Keratinocyte (primary cell): ENCODE measurements around the gene HORMAD2. TPM values are rescaled to one million over a fixed set of nuclear protein-coding genes. Genes with fewer than 3 reads are reported as not detected.

Experiments
- DNase-seq: peaks from one replicate; pipeline ENCODE4 v3.0.0-alpha.2; 2011; ENCODE audit warnings: low read depth, missing footprints, low spot score
- FAIRE-seq: peaks from 2 replicates; lab custom pipeline; 2011; peaks lifted over from hg19 to GRCh38; lab: Jason Lieb, UNC
- H2AFZ ChIP-seq: 2 replicates; pipeline ENCODE4 v1.6.0; 2012; ENCODE audit warnings: low read length, control low read depth, inconsistent platforms; ENCODE audit not compliant: control insufficient read depth
- H3K27ac ChIP-seq: 2 replicates; pipeline ENCODE4 v1.5.1; 2011; ENCODE audit warnings: low read length; ENCODE audit not compliant: control insufficient read depth, insufficient read depth
- H3K27me3 ChIP-seq: 3 replicates; pipeline ENCODE4 v1.6.0; 2011; ENCODE audit warnings: low read length; ENCODE audit not compliant: control insufficient read depth, insufficient read depth; ENCODE audit errors: extremely low read depth
- H3K36me3 ChIP-seq, 2 experiments: 2 replicates in 1 of 2; 3 replicates in 1 of 2; pipeline ENCODE4 v1.5.1; 2011; ENCODE audit warnings: low read length in 2 of 2, mild to moderate bottlenecking in 1 of 2; ENCODE audit not compliant: control insufficient read depth in 2 of 2, insufficient read depth in 2 of 2; ENCODE audit errors: extremely low read depth in 1 of 2
- H3K4me1 ChIP-seq: 3 replicates; pipeline ENCODE4 v1.5.1; 2011; ENCODE audit warnings: low read length; ENCODE audit not compliant: control insufficient read depth, insufficient read depth; ENCODE audit errors: extremely low read depth
- H3K4me2 ChIP-seq: 3 replicates; pipeline ENCODE4 v1.6.0; 2011; ENCODE audit warnings: low read depth, low read length; ENCODE audit not compliant: control insufficient read depth, insufficient read depth; ENCODE audit errors: extremely low read depth
- H3K4me3 ChIP-seq, 3 experiments: fragments of 200-600 bp in 1 of 3; sonication (generic) in 1 of 3; 2 replicates in 2 of 3; 3 replicates in 1 of 3; pipeline ENCODE4 v1.5.1; 2011 to 2016; ENCODE audit warnings: low read length in 3 of 3, mild to moderate bottlenecking in 3 of 3, control low read depth in 2 of 3, inconsistent platforms in 1 of 3, low read depth in 1 of 3, mixed read lengths in 1 of 3, mixed run types in 1 of 3, moderate library complexity in 1 of 3; ENCODE audit not compliant: control insufficient read depth in 2 of 3, insufficient read depth in 2 of 3; ENCODE audit errors: extremely low read depth in 1 of 3
- H3K79me2 ChIP-seq: 2 replicates; pipeline ENCODE4 v1.6.0; 2012; ENCODE audit warnings: low read length; ENCODE audit not compliant: control insufficient read depth, insufficient read depth
- H3K9ac ChIP-seq: 3 replicates; pipeline ENCODE4 v1.6.0; 2011; ENCODE audit warnings: low read length; ENCODE audit not compliant: control insufficient read depth, insufficient read depth; ENCODE audit errors: extremely low read depth
- H3K9me1 ChIP-seq: 3 replicates; pipeline ENCODE4 v1.6.0; 2011; ENCODE audit warnings: low read length; ENCODE audit not compliant: control insufficient read depth, insufficient read depth; ENCODE audit errors: extremely low read depth
- H3K9me3 ChIP-seq: 2 replicates; pipeline ENCODE4 v1.5.1; 2012; ENCODE audit warnings: low read depth, low read length; ENCODE audit not compliant: control insufficient read depth
- H4K20me1 ChIP-seq: 3 replicates; pipeline ENCODE4 v1.6.0; 2011; ENCODE audit warnings: low read length; ENCODE audit not compliant: control insufficient read depth, insufficient read depth; ENCODE audit errors: extremely low read depth
- EZH2 ChIP-seq: IDR thresholded peaks from one replicate; pipeline ENCODE4 v1.6.1; 2012; ENCODE audit warnings: inconsistent platforms, mild to moderate bottlenecking, low read length, moderate library complexity
- dilution Hi-C: fragments of 300-500 bp; cut with MboI; formaldehyde crosslinking; loops from one replicate; pipeline ENCODE4 v1.7.0; 2020; ENCODE audit warnings: low sequenced_read_pairs; ENCODE audit not compliant: extremely low pct_ligation_motif_present
- polyA plus RNA-seq, 5 experiments: library from polyadenylated mRNA; depleted of rRNA in 3 of 5; stranded (reverse) in 3 of 5; stranded (forward) in 1 of 5; unstranded in 1 of 5; fragments of >200 nt; gene quantifications; 1 replicate in 1 of 5; 2 replicates in 3 of 5; 3 replicates in 1 of 5; pipeline versions ENCODE4 v1.2.1 to v1.2.3, GENCODE V29; 2011 to 2012; ENCODE audit warnings: missing spikeins in 2 of 5, low read depth in 1 of 5, low replicate concordance in 1 of 5
- TF ChIP-seq, protein P1 (sequence below), 3 experiments: IDR thresholded peaks in 1 of 3; conservative IDR thresholded peaks in 1 of 3; optimal IDR thresholded peaks in 1 of 3; 2 replicates in 2 of 3; 3 replicates in 1 of 3; pipeline versions ENCODE3 to v1.5.1; 2011; ENCODE audit warnings: low read length in 3 of 3, mild to moderate bottlenecking in 3 of 3, moderate library complexity in 2 of 3, control low read depth in 1 of 3, inconsistent platforms in 1 of 3; ENCODE audit not compliant: insufficient read depth in 2 of 3; ENCODE audit errors: extremely low read depth in 1 of 3

HORMAD2 gene
- polyA plus RNA-seq, 1 donor (not counting 4 experiments of a cell fraction or from before 2014, with no cell fraction given): not detected

DNA sequence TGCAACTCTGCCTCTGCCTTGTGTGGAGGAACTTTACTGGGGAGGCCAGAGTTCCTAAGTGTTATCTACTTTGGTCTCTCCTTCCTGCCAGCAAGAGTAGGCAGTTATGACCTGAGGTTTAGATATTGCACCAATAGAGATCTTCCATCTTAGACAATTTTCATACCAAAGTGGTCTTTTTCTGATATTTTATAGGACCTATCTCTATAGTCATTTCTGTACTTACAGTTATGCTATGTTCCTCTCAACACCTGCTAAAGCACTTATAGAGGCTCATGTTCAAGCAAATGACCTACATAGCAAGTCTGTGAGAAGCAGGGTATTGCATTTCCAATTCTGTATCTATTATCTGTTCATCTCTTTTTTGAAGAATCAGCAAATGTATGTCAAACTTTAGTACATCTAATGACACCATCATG, 80.8 kb downstream of the HORMAD2 start:
- Histone ChIP-seq H3K9me3 (no peaks in the 10 kb centered on the region), H3K4me1 (no peaks in the 10 kb centered on the region), H3K4me2 (no peak overlapping the region), H4K20me1 (no peaks in the 10 kb centered on the region), H3K36me3 (no peaks in the 10 kb centered on the region), H3K27me3 (no peaks in the 10 kb centered on the region), H2AFZ (no peak overlapping the region), H3K4me3 (no peak overlapping the region), H3K9me1 (no peaks in the 10 kb centered on the region), H3K9ac (no peak overlapping the region), H3K27ac (no peak overlapping the region), H3K79me2 (no peaks in the 10 kb centered on the region)
- FAIRE-seq (no peak), DNase-seq (no peak)
- TF ChIP-seq, protein P1, sequence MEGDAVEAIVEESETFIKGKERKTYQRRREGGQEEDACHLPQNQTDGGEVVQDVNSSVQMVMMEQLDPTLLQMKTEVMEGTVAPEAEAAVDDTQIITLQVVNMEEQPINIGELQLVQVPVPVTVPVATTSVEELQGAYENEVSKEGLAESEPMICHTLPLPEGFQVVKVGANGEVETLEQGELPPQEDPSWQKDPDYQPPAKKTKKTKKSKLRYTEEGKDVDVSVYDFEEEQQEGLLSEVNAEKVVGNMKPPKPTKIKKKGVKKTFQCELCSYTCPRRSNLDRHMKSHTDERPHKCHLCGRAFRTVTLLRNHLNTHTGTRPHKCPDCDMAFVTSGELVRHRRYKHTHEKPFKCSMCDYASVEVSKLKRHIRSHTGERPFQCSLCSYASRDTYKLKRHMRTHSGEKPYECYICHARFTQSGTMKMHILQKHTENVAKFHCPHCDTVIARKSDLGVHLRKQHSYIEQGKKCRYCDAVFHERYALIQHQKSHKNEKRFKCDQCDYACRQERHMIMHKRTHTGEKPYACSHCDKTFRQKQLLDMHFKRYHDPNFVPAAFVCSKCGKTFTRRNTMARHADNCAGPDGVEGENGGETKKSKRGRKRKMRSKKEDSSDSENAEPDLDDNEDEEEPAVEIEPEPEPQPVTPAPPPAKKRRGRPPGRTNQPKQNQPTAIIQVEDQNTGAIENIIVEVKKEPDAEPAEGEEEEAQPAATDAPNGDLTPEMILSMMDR (optimal IDR thresholded peaks at IDR 0.05 in 1 of 3, IDR thresholded peaks at IDR 0.05 in 1 of 3, conservative IDR thresholded peaks at IDR 0.05 in 1 of 3; ENCODE audit: extremely low read depth in 1 of 3, insufficient read depth in 2 of 3, low read length in 3 of 3): no peak
- TF ChIP-seq EZH2: no peak
- dilution Hi-C loops: no loop called here

DNA sequence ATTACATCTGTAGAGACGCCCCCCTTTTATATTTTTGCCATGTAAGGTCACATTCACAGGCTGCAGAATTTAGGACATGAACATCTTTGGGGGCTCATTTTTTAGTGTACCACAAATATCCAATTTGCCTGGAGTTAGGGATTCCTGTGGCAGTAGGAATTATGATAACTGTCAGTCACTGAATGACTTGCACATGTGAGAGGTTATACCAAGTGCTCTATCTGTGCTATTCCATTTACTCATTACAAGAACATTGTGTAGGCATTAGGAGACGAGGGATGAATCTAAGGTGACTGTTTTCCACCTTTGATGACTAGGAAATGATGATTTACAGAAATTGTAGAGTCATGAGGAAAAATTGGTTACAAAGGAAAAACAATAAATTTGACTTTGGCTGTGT, 87.0 kb downstream of the HORMAD2 start:
- no peaks in the 10 kb centered on the region for H4K20me1 ChIP-seq
- no peak for FAIRE-seq
- dilution Hi-C loops: no loop called here

More for the DNA sequence above, 87.0 kb downstream of the HORMAD2 start:
- H3K9me1 ChIP-seq: no peaks in the 10 kb centered on the region
- H3K4me2 ChIP-seq: no peak overlapping the region
- H3K27ac ChIP-seq: no peak overlapping the region
- no peak overlapping the region for H3K9ac ChIP-seq
- H3K4me1 ChIP-seq: no peaks in the 10 kb centered on the region
- H3K4me3 ChIP-seq: no peak overlapping the region
- H3K79me2 ChIP-seq: no peaks in the 10 kb centered on the region
- no peaks in the 10 kb centered on the region for H3K27me3 ChIP-seq
- TF ChIP-seq, protein P1 (optimal IDR thresholded peaks at IDR 0.05 in 1 of 3, IDR thresholded peaks at IDR 0.05 in 1 of 3, conservative IDR thresholded peaks at IDR 0.05 in 1 of 3; ENCODE audit: extremely low read depth in 1 of 3, insufficient read depth in 2 of 3, low read length in 3 of 3): no peak
- no peak for TF ChIP-seq EZH2
- H3K36me3 ChIP-seq: no peaks in the 10 kb centered on the region
- no peak overlapping the region for H2AFZ ChIP-seq
- DNase-seq: no peak
- H3K9me3 ChIP-seq: no peaks in the 10 kb centered on the region
